Measurements from ENCODE around the gene TBC1D21. TPM values are rescaled to one million over a fixed set of nuclear protein-coding genes. Genes with fewer than 3 reads are reported as not detected.
A peak's percentile ranks its signal among the peaks of the same experiment; 100 is the strongest.

The TBC1D21 gene
- total and polyA plus RNA-seq, 9 of the 15 experiments (the other 6 are each of a cell fraction or from before 2014, with no cell fraction given) = not detected

- no peak overlapping the region for H3K9ac ChIP-seq (ENCODE audit: insufficient read depth in 1 of 2, low read depth in 2 of 2, low read length in 2 of 2)
- H4K20me1 ChIP-seq (replicated peaks; ENCODE audit: control insufficient read depth, insufficient read depth, low read length) = peaks cover 15% of the 10 kb centered on the region
- DNase-seq (ENCODE audit: extremely low read depth in 1 of 4, low spot score in 3 of 4) = no peak
- in situ Hi-C loops (cut with MboI) (no loop called here), intact Hi-C loops (cut with micrococcal nuclease) (no loop called here)
- H3K9me3 ChIP-seq (replicated peaks; ENCODE audit: control insufficient read depth, insufficient read depth, low read depth, low read length) = no peaks in the 10 kb centered on the region
- FAIRE-seq = no peak
- no peak overlapping the region for H3K4me2 ChIP-seq (ENCODE audit: insufficient read depth, low read length)
- peak; percentile 23; the same call in 1 of the 2 replicates for TF ChIP-seq CBFA2T3 (IDR thresholded peaks at IDR 0.05)
- no peak for TF ChIP-seq ZFP30 (CRISPR knock-in tag; IDR thresholded peaks at IDR 0.05; ENCODE audit: borderline replicate concordance)
- TF ChIP-seq, protein P1, sequence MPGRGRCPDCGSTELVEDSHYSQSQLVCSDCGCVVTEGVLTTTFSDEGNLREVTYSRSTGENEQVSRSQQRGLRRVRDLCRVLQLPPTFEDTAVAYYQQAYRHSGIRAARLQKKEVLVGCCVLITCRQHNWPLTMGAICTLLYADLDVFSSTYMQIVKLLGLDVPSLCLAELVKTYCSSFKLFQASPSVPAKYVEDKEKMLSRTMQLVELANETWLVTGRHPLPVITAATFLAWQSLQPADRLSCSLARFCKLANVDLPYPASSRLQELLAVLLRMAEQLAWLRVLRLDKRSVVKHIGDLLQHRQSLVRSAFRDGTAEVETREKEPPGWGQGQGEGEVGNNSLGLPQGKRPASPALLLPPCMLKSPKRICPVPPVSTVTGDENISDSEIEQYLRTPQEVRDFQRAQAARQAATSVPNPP (IDR thresholded peaks at IDR 0.05; ENCODE audit: borderline replicate concordance, insufficient read depth, insufficient read length) = no peak
- 0% methylated on average over 2 of the region's 2 CpGs for WGBS (ENCODE audit: insufficient coverage, low coverage, missing lambda C conversion rate)
- H3K79me2 ChIP-seq (ENCODE audit: control insufficient read depth, insufficient read depth, low read length) = no peaks in the 10 kb centered on the region
- H3K4me3 ChIP-seq = no peak overlapping the region
- no peak overlapping the region for H2AFZ ChIP-seq (ENCODE audit: low read depth, low read length)
- BruUV-seq (replicated peaks) = no TSS peak
- ChIA-PET POLR2A (interaction anchor here (0.6 to 0.7 kb wide), 2 partner anchors 22 to 160 kb away, joined by 3 read pairs; no protein-coding TSS in a partner anchor), CTCF (ENCODE audit: low intra/inter-chr PET ratio) (no interaction called here)
- ATAC-seq = no peak
- H3K4me1 ChIP-seq (replicated peaks in 1 of 2; ENCODE audit: control insufficient read depth in 2 of 2, insufficient read depth in 2 of 2, low read length in 2 of 2) = peaks cover 4 to 7% of the 10 kb centered on the region in 2 experiments; a peak in 3 of 5 replicates
- H3K9me1 ChIP-seq (ENCODE audit: control insufficient read depth, insufficient read depth, low read length) = no peaks in the 10 kb centered on the region
- no peaks in the 10 kb centered on the region for H3K36me3 ChIP-seq (ENCODE audit: control insufficient read depth, insufficient read depth, low read length)
- H3K27ac ChIP-seq (ENCODE audit: extremely low read depth, low read depth, low read length) = no peak overlapping the region
- H3K27me3 ChIP-seq (ENCODE audit: control insufficient read depth in 2 of 2, insufficient read depth in 2 of 2, low read length in 2 of 2) = peaks cover 0 to 7% of the 10 kb centered on the region in 2 experiments; a peak in 1 of 5 replicates
Observed at GRCh38 chr15:73867956-73868355, 5.4 kb upstream of the TBC1D21 start.

Data from K562 (cell line).